Measurements from ENCODE around the gene FRMPD2.

- TF ChIP-seq CTCF (IDR thresholded peaks at IDR 0.05; ENCODE audit: low read depth, low read length) (no peak), POLR2A (IDR thresholded peaks at IDR 0.05; ENCODE audit: extremely low read depth, insufficient read length) (no peak), MAX (IDR thresholded peaks at IDR 0.05; ENCODE audit: low read depth, low read length) (no peak), MYC (IDR thresholded peaks at IDR 0.05; ENCODE audit: low read depth, low read length) (no peak)
Measured at GRCh38 chr10:48251525-48252353, 22.8 kb downstream of the FRMPD2 start.

Measured in NB4 (cell line).